ENCODE measurements around the gene CZIB. TPM values are rescaled to one million over a fixed set of nuclear protein-coding genes. Genes with fewer than 3 reads are reported as not detected.

Gene CZIB
- total and polyA plus RNA-seq, 2 of the 8 experiments (the other 6 are each of a cell fraction or from before 2014, with no cell fraction given) = 46.5 to 48.0 TPM

DNA sequence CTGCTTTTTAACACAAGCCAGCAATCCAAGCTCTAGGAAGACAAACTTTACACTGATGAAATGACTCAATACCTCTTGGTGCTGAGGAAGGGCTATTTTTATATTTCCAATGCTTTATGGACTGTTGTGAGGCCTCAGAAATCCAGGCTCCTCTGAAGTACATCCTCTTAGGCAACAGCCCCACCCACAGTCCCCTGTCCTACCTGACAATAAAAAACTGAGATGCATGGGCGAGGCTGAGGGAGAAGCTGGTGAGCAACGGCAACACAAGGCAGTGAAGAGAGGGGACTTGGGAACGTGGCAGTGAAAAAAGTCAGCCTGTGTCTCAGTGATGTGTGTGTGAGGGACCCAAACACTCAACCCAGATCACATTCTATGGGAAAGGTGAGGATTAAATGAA is 33.9 kb downstream of the CZIB start:
- Histone ChIP-seq H2BK15ac (ENCODE audit: low read length) (no peak overlapping the region), H3K4me2 (ENCODE audit: insufficient read depth in 1 of 2, low read depth in 2 of 2, low read length in 2 of 2) (no peak overlapping the region), H3K23me2 (ENCODE audit: low read depth, low read length) (no peaks in the 10 kb centered on the region), H2AFZ (ENCODE audit: low read length) (no peak overlapping the region), H3K79me1 (ENCODE audit: low read depth, low read length) (no peaks in the 10 kb centered on the region), H4K5ac (ENCODE audit: insufficient read length, low read depth, low read length) (no peak overlapping the region), H2AK5ac (ENCODE audit: low read depth, low read length) (no peak overlapping the region), H3K27me3 (replicated peaks in 1 of 4; ENCODE audit: control insufficient read depth in 3 of 4, extremely low read depth in 1 of 4, insufficient read depth in 3 of 4, low read length in 3 of 4) (no peaks in the 10 kb centered on the region; a peak in 1 of 7 replicates), H3K23ac (ENCODE audit: insufficient read length) (no peak overlapping the region), H2BK5ac (ENCODE audit: low read depth, low read length) (no peak overlapping the region), H2BK120ac (replicated peaks; ENCODE audit: low read depth, low read length) (no peak overlapping the region), H3K14ac (ENCODE audit: insufficient read length) (no peak overlapping the region), H3K18ac (ENCODE audit: extremely low read depth, low read length) (no peak overlapping the region), H4K91ac (replicated peaks; ENCODE audit: insufficient read length, low read length) (no peak overlapping the region), H3K4me1 (replicated peaks in 1 of 4; ENCODE audit: control insufficient read depth in 3 of 4, insufficient read depth in 4 of 4, low read length in 3 of 4) (no peaks in the 10 kb centered on the region; a peak in 1 of 7 replicates), H4K8ac (ENCODE audit: extremely low read depth, insufficient read depth, low read length) (no peak overlapping the region), H3K4ac (replicated peaks; ENCODE audit: insufficient read length, low read depth, low read length) (no peak overlapping the region), H3K27ac (ENCODE audit: low read depth, low read length) (no peak overlapping the region), H3K79me2 (ENCODE audit: control insufficient read depth in 1 of 2, insufficient read depth in 2 of 2, low read length in 2 of 2) (no peaks in the 10 kb centered on the region), H2BK12ac (ENCODE audit: low read depth, low read length) (no peak overlapping the region; the same call in 1 of the 2 replicates), H3K9ac (replicated peaks in 1 of 4; ENCODE audit: extremely low read depth in 1 of 4, low read depth in 3 of 4, low read length in 3 of 4) (no peak overlapping the region), H4K20me1 (replicated peaks in 1 of 2; ENCODE audit: control insufficient read depth in 1 of 2, insufficient read depth in 2 of 2, low read length in 2 of 2) (no peaks in the 10 kb centered on the region), H3K4me3 (ENCODE audit: extremely low read depth in 1 of 4, insufficient read depth in 2 of 4, low read depth in 3 of 4, low read length in 4 of 4) (no peak overlapping the region), H3K56ac (replicated peaks; ENCODE audit: insufficient read length, low read depth, low read length) (no peak overlapping the region), H2BK20ac (ENCODE audit: low read length) (no peak overlapping the region), H3K36me3 (ENCODE audit: control insufficient read depth in 2 of 4, insufficient read depth in 4 of 4, low read length in 3 of 4) (no peaks in the 10 kb centered on the region), H3K9me3 (ENCODE audit: insufficient read depth in 2 of 2, low read depth in 1 of 2, low read length in 1 of 2) (no peaks in the 10 kb centered on the region)
- 83% methylated on average over 3 of the region's 3 CpGs; no CpG with 5 or more reads in 1 of the 2 experiments for WGBS, 2 experiments (ENCODE audit: extremely low coverage in 1 of 2, insufficient coverage in 1 of 2, insufficient read length in 1 of 2, insufficient replicate concordance in 2 of 2, low coverage in 1 of 2, low lambda C conversion rate in 2 of 2, missing lambda C conversion rate in 1 of 2)
- DNase-seq (ENCODE audit: low read depth in 1 of 2, low spot score in 2 of 2) (no peak), FAIRE-seq (no peak)
- peak in 1 of 2 experiments; percentile 25; a peak in 1 of 4 replicates for TF ChIP-seq RAD21 (IDR thresholded peaks at IDR 0.05 in 1 of 2, conservative IDR thresholded peaks at IDR 0.05 in 1 of 2; ENCODE audit: low read depth in 2 of 2, low read length in 2 of 2)
- no peak for TF ChIP-seq POLR2AphosphoS5 (IDR thresholded peaks at IDR 0.05; ENCODE audit: low read depth, low read length)
- POLR2A ChIA-PET (ENCODE audit: partially characterized antibody) = interaction anchor here (1.4 kb wide), 1 partner anchor 66 kb away, joined by 3 read pairs; no protein-coding TSS in a partner anchor
- CTCF ChIA-PET (ENCODE audit: partially characterized antibody) = interaction anchor here (0.6 to 4.3 kb wide), 30 partner anchors 10 to 1456 kb away, joined by 3 to 51 read pairs (median 4); partner anchors contain the start of genes CPT2, ECHDC2 and PODN
